Gastroesophageal sphincter (tissue), 4 donors: Measurements from ENCODE around the gene ZNRD2. TPM values are rescaled to one million over a fixed set of nuclear protein-coding genes. Genes with fewer than 3 reads are reported as not detected.

Source experiments
- small RNA-seq, 4 donors: library from RNA; depleted of rRNA; stranded (forward); fragments of <200 nt; gene quantifications; one replicate each; pipeline ENCODE3, GENCODE V24; 2016
- total RNA-seq, 4 donors: library from RNA; depleted of rRNA; stranded (reverse); fragments of >200 nt; gene quantifications; one replicate each; pipeline ENCODE4 v1.1.0, GENCODE V29; 2016

Gene ZNRD2
- total RNA-seq, 4 donors from 2014 or later = 38.4 to 73.5 (median 43.5) TPM

Small RNA genes within 50 kb of the gene (small RNA-seq; reads per million reads assigned to genes)
- gene AP001362.1 = 0 reads per million in 4 donors

Other genes with a start within 250 kb of the ZNRD2 start
- gene DPF2, start 236.6 kb upstream of the ZNRD2 start, total RNA-seq = 10 to 100 TPM; 42.5 to 72.7 (median 62.1) TPM
- gene TIGD3, start 215.7 kb upstream of the ZNRD2 start, total RNA-seq = under 1 TPM in 2 of 4 donors, not detected in 2; 0.27 to 0.67 TPM
- gene SLC25A45, start 187.8 kb upstream of the ZNRD2 start, total RNA-seq = 10 to 100 TPM in 1 of 4 donors, 1 to 10 TPM in 3; 3.7 to 11.5 (median 7.5) TPM
- 10 to 100 TPM; 19.9 to 31.5 (median 21.3) TPM for gene FRMD8, start 183.8 kb upstream of the ZNRD2 start, total RNA-seq
- gene NEAT1, start 147.7 kb upstream of the ZNRD2 start, total RNA-seq = 100 to 1,000 TPM in 2 of 4 donors, 10 to 100 TPM in 2; 21.0 to 341 (median 183) TPM
- over 10,000 TPM in 2 of 4 donors, 1,000 to 10,000 TPM in 2; 2,194 to 20,520 (median 8,164) TPM for gene MALAT1, start 71.4 kb upstream of the ZNRD2 start, total RNA-seq
- gene SCYL1, start 45.4 kb upstream of the ZNRD2 start, total RNA-seq = 10 to 100 TPM; 70.6 to 97.6 (median 89.2) TPM
- 100 to 1,000 TPM in 3 of 4 donors, 10 to 100 TPM in 1; 90.6 to 173 (median 139) TPM for gene LTBP3, start 12.1 kb upstream of the ZNRD2 start, total RNA-seq
- 10 to 100 TPM; 36.6 to 68.3 (median 55.0) TPM for gene FAM89B, start 2.1 kb downstream of the ZNRD2 start, total RNA-seq
- gene EHBP1L1, start 5.6 kb downstream of the ZNRD2 start, total RNA-seq = 100 to 1,000 TPM; 172 to 329 (median 202) TPM
- gene KCNK7, start 25.3 kb downstream of the ZNRD2 start, total RNA-seq = 1 to 10 TPM in 1 of 4 donors, under 1 TPM in 2, not detected in 1; 0.40 to 1.5 (median 0.93) TPM
- gene MAP3K11, start 43.7 kb downstream of the ZNRD2 start, total RNA-seq = 10 to 100 TPM; 20.5 to 35.3 (median 28.0) TPM
- 10 to 100 TPM; 15.9 to 40.1 (median 19.3) TPM for gene PCNX3, start 45.3 kb downstream of the ZNRD2 start, total RNA-seq
- 10 to 100 TPM; 32.9 to 45.0 (median 38.3) TPM for gene SIPA1, start 67.6 kb downstream of the ZNRD2 start, total RNA-seq
- 10 to 100 TPM; 47.3 to 78.8 (median 63.9) TPM for gene RELA, start 92.4 kb downstream of the ZNRD2 start, total RNA-seq
- 10 to 100 TPM; 49.7 to 84.9 (median 81.6) TPM for gene KAT5, start 141.8 kb downstream of the ZNRD2 start, total RNA-seq
- 100 to 1,000 TPM in 2 of 4 donors, 10 to 100 TPM in 2; 69.0 to 196 (median 96.3) TPM for gene RNASEH2C, start 150.3 kb downstream of the ZNRD2 start, total RNA-seq
- 10 to 100 TPM; 11.2 to 23.4 (median 15.7) TPM for gene AP5B1, start 210.5 kb downstream of the ZNRD2 start, total RNA-seq
- under 1 TPM in 1 of 4 donors, not detected in 3; 0.62 TPM for gene OVOL1, start 216.6 kb downstream of the ZNRD2 start, total RNA-seq